Fibroblast of lung (primary cell): ENCODE measurements around the gene UMAD1. TPM values are rescaled to one million over a fixed set of nuclear protein-coding genes. Genes with fewer than 3 reads are reported as not detected.

Experiments
- DNase-seq, 2 donors: peaks; one replicate each; pipeline versions ENCODE4 v3.0.0 to v3.0.0-alpha.2; 2010; ENCODE audit warnings: low read depth in 2 of 2
- H2AFZ ChIP-seq: 2 replicates; pipeline ENCODE4 v1.5.1; 2012; ENCODE audit warnings: low read length, control low read depth, inconsistent platforms
- H3K27ac ChIP-seq: 2 replicates; pipeline ENCODE4 v1.5.1; 2011; ENCODE audit warnings: low read length, control low read depth; ENCODE audit not compliant: insufficient read depth
- H3K27me3 ChIP-seq: 2 replicates; pipeline ENCODE4 v1.5.1; 2011; ENCODE audit warnings: mild to moderate bottlenecking, low read length; ENCODE audit not compliant: control insufficient read depth, insufficient read depth
- H3K36me3 ChIP-seq: 2 replicates; pipeline ENCODE4 v1.5.1; 2011; ENCODE audit warnings: low read length; ENCODE audit not compliant: control insufficient read depth, insufficient read depth
- H3K4me1 ChIP-seq: 2 replicates; pipeline ENCODE4 v1.5.1; 2011; ENCODE audit warnings: low read length; ENCODE audit not compliant: control insufficient read depth, insufficient read depth; ENCODE audit errors: extremely low read depth
- H3K4me2 ChIP-seq: 2 replicates; pipeline ENCODE4 v1.5.1; 2011; ENCODE audit warnings: low read length, control low read depth; ENCODE audit not compliant: insufficient read depth; ENCODE audit errors: extremely low read depth
- H3K4me3 ChIP-seq, 4 experiments: fragments of 200-600 bp in 1 of 4; sonication (generic) in 1 of 4; replicated peaks in 1 of 4; 2 replicates each; pipeline ENCODE4 v1.5.1; 2011 to 2016; ENCODE audit warnings: low read length in 4 of 4, low read depth in 3 of 4, mild to moderate bottlenecking in 3 of 4, control low read depth in 2 of 4, inconsistent platforms in 1 of 4, mixed read lengths in 1 of 4; ENCODE audit not compliant: insufficient read depth in 1 of 4; ENCODE audit errors: control extremely low read depth in 1 of 4
- H3K79me2 ChIP-seq: 2 replicates; pipeline ENCODE4 v1.5.1; 2012; ENCODE audit warnings: mild to moderate bottlenecking, low read length, inconsistent platforms; ENCODE audit not compliant: control insufficient read depth, insufficient read depth
- H3K9ac ChIP-seq: 2 replicates; pipeline ENCODE4 v1.5.1; 2011; ENCODE audit warnings: mild to moderate bottlenecking, low read length, control low read depth; ENCODE audit not compliant: insufficient read depth
- H3K9me3 ChIP-seq: 2 replicates; pipeline ENCODE4 v1.5.1; 2012; ENCODE audit warnings: low read depth, low read length; ENCODE audit not compliant: control insufficient read depth, insufficient read depth
- H4K20me1 ChIP-seq: 2 replicates; pipeline ENCODE4 v1.5.1; 2011; ENCODE audit warnings: low read length; ENCODE audit not compliant: control insufficient read depth, insufficient read depth; ENCODE audit errors: extremely low read depth
- EZH2 ChIP-seq: IDR thresholded peaks from 2 replicates; pipeline ENCODE4 v1.5.1; 2012; ENCODE audit warnings: low read length, control low read depth, mild to moderate bottlenecking; ENCODE audit errors: missing control alignments
- polyA plus RNA-seq, 2 donors: library from polyadenylated mRNA; depleted of rRNA in 1 of 2; stranded (reverse) in 1 of 2; unstranded in 1 of 2; fragments of >200 nt; gene quantifications; 2 replicates each; pipeline ENCODE4 v1.2.1, GENCODE V29; 2011 to 2012; ENCODE audit warnings: missing spikeins in 1 of 2
- total RNA-seq: library from RNA; depleted of rRNA; stranded (reverse); fragments of >200 nt; gene quantifications from 2 replicates; pipeline ENCODE4 v1.2.1, GENCODE V29; 2014
- TF ChIP-seq, protein P1 (sequence below), 2 donors: IDR thresholded peaks in 1 of 2; conservative IDR thresholded peaks in 1 of 2; 1 replicate in 1 of 2; 2 replicates in 1 of 2; pipeline ENCODE4 v1.5.1; 2011 to 2012; ENCODE audit warnings: low read length in 2 of 2, control low read depth in 1 of 2, inconsistent platforms in 1 of 2, low read depth in 1 of 2, mild to moderate bottlenecking in 1 of 2

The UMAD1 gene
- total and polyA plus RNA-seq, 2 donors (not counting 1 experiment from before 2014, with no cell fraction given) = 12.4 to 19.8 TPM

GRCh38 chr7:7889791-7890568 is 249.4 kb downstream of the UMAD1 start:
- Histone ChIP-seq H2AFZ (no peak overlapping the region), H3K4me2 (no peak overlapping the region), H3K27me3 (no peaks in the 10 kb centered on the region), H4K20me1 (no peaks in the 10 kb centered on the region), H3K9ac (no peak overlapping the region), H3K4me3 (no peak overlapping the region), H3K36me3 (no peaks in the 10 kb centered on the region), H3K4me1 (no peaks in the 10 kb centered on the region), H3K9me3 (no peaks in the 10 kb centered on the region), H3K79me2 (no peaks in the 10 kb centered on the region), H3K27ac (no peak overlapping the region)
- TF ChIP-seq, protein P1, sequence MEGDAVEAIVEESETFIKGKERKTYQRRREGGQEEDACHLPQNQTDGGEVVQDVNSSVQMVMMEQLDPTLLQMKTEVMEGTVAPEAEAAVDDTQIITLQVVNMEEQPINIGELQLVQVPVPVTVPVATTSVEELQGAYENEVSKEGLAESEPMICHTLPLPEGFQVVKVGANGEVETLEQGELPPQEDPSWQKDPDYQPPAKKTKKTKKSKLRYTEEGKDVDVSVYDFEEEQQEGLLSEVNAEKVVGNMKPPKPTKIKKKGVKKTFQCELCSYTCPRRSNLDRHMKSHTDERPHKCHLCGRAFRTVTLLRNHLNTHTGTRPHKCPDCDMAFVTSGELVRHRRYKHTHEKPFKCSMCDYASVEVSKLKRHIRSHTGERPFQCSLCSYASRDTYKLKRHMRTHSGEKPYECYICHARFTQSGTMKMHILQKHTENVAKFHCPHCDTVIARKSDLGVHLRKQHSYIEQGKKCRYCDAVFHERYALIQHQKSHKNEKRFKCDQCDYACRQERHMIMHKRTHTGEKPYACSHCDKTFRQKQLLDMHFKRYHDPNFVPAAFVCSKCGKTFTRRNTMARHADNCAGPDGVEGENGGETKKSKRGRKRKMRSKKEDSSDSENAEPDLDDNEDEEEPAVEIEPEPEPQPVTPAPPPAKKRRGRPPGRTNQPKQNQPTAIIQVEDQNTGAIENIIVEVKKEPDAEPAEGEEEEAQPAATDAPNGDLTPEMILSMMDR (conservative IDR thresholded peaks at IDR 0.05 in 1 of 2, IDR thresholded peaks at IDR 0.05 in 1 of 2; ENCODE audit: low read depth in 1 of 2, low read length in 2 of 2) = no peak
- TF ChIP-seq EZH2 = no peak
- DNase-seq = no peak

DNA sequence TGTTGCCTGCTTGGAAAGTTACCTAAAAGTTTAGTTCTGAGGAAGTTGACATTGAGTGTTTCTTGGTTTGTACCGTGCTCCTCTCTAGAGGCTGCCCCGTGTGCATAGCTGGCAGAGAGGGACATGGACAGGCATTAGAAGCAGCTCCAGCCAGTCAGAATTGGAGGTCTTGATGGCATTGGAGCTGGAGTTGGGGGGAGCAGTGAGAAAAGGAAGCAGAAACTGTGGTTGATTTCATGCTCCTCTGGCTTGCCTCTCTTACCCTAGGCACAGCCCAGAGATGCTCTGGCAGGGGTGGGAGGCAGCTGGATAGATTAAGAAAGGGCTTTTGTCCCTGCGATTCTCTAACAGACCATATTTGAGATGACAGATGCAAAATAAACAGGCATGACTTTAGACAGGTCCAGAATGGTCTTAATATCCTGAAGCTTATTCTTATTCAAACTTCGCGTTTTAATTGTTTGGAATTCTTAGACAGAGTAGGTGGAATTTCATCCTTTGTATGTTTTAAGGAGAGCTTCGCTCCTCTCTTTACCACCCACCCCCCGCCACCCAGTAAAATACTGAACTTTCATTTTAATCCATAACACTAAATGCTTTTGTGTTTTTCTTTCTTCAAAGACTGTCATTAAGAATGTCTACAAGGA is 254.6 kb downstream of the UMAD1 start:
- no peaks in the 10 kb centered on the region for H3K4me1 ChIP-seq
- no peaks in the 10 kb centered on the region for H3K9me3 ChIP-seq
- H3K4me2 ChIP-seq = no peak overlapping the region
- H3K36me3 ChIP-seq = no peaks in the 10 kb centered on the region
- H4K20me1 ChIP-seq = no peaks in the 10 kb centered on the region
- no peak overlapping the region for H3K9ac ChIP-seq
- H3K79me2 ChIP-seq = no peaks in the 10 kb centered on the region
- TF ChIP-seq EZH2 = no peak
- TF ChIP-seq, protein P1 (conservative IDR thresholded peaks at IDR 0.05 in 1 of 2, IDR thresholded peaks at IDR 0.05 in 1 of 2; ENCODE audit: low read depth in 1 of 2, low read length in 2 of 2) = no peak
- no peak overlapping the region for H3K4me3 ChIP-seq
- no peaks in the 10 kb centered on the region for H3K27me3 ChIP-seq
- no peak overlapping the region for H2AFZ ChIP-seq
- H3K27ac ChIP-seq = no peak overlapping the region
- no peak for DNase-seq

- H3K27ac ChIP-seq = no peak overlapping the region
- TF ChIP-seq, protein P1 (conservative IDR thresholded peaks at IDR 0.05 in 1 of 2, IDR thresholded peaks at IDR 0.05 in 1 of 2; ENCODE audit: low read depth in 1 of 2, low read length in 2 of 2) = no peak
- TF ChIP-seq EZH2 = no peak
- no peaks in the 10 kb centered on the region for H3K79me2 ChIP-seq
- H3K4me3 ChIP-seq = no peak overlapping the region
- H3K9ac ChIP-seq = no peak overlapping the region
- H3K36me3 ChIP-seq = no peaks in the 10 kb centered on the region
- no peaks in the 10 kb centered on the region for H4K20me1 ChIP-seq
- no peaks in the 10 kb centered on the region for H3K9me3 ChIP-seq
- H2AFZ ChIP-seq = no peak overlapping the region
- H3K27me3 ChIP-seq = no peaks in the 10 kb centered on the region
- no peak overlapping the region for H3K4me2 ChIP-seq
- DNase-seq = no peak
- H3K4me1 ChIP-seq = no peaks in the 10 kb centered on the region
Measured at GRCh38 chr7:7895754-7896153, 255.2 kb downstream of the UMAD1 start.
